SK-N-SH (cell line): Measurements from ENCODE around the gene PHF1. TPM values are rescaled to one million over a fixed set of nuclear protein-coding genes. Genes with fewer than 3 reads are reported as not detected.

Source experiments
- CTCF ChIA-PET: fragments of 300-600, 350-600 bp; formaldehyde crosslinking; extraction: SDS; loops from one replicate; lab custom pipeline; 2021; lab: Yijun Ruan, JAX
- POLR2A ChIA-PET: fragments of 350-600 bp; sonication (Branson Sonifier 250); formaldehyde crosslinking; extraction: SDS; loops from one replicate; lab custom pipeline; 2020; ENCODE audit warnings: antibody characterized with exemption, inconsistent platforms; lab: Yijun Ruan, JAX
- DNase-seq: peaks from one replicate; pipeline ENCODE4 v3.0.0; 2012
- H2AFZ ChIP-seq: fragments of 200-600 bp; sonication (generic); 2 replicates; pipeline ENCODE4 v1.8.1; 2016; ENCODE audit warnings: antibody characterized with exemption, mild to moderate bottlenecking, low read depth
- H3F3A ChIP-seq: fragments of 200-600 bp; sonication (generic); replicated peaks from 2 replicates; pipeline ENCODE3; 2016; ENCODE audit warnings: antibody characterized with exemption, mild to moderate bottlenecking; ENCODE audit not compliant: insufficient read depth
- H3K27ac ChIP-seq, 2 experiments: fragments of 200-500 bp in 1 of 2; fragments of 200-600 bp in 1 of 2; sonication (Bioruptor generic) in 1 of 2; sonication (generic), shearing (Covaris generic) in 1 of 2; 2 replicates each; pipeline versions ENCODE4 v1.5.1 to v1.6.1; 2014 to 2016; ENCODE audit warnings: low read depth in 2 of 2, inconsistent platforms in 1 of 2, low read length in 1 of 2, mild to moderate bottlenecking in 1 of 2, mixed read lengths in 1 of 2
- H3K27me3 ChIP-seq: fragments of 200-600 bp; sonication (generic), shearing (Covaris generic); 2 replicates; pipeline ENCODE4 v1.6.1; 2016; ENCODE audit warnings: mixed run types; ENCODE audit not compliant: insufficient read depth
- H3K36me3 ChIP-seq, 2 experiments: fragments of 200-500 bp in 1 of 2; fragments of 200-600 bp in 1 of 2; sonication (Bioruptor generic) in 1 of 2; sonication (generic) in 1 of 2; replicated peaks in 1 of 2; 2 replicates each; pipeline versions ENCODE3 to v1.5.1; 2014 to 2016; ENCODE audit warnings: low read length in 1 of 2, mild to moderate bottlenecking in 1 of 2; ENCODE audit not compliant: insufficient read depth in 2 of 2, control insufficient read depth in 1 of 2
- H3K4me1 ChIP-seq, 2 experiments: fragments of 200-500 bp in 1 of 2; fragments of 200-600 bp in 1 of 2; sonication (Bioruptor generic) in 1 of 2; sonication (generic), shearing (Covaris generic) in 1 of 2; 2 replicates each; pipeline versions ENCODE4 v1.5.1 to v1.6.1; 2014 to 2016; ENCODE audit warnings: low read depth in 1 of 2, low read length in 1 of 2, mixed run types in 1 of 2; ENCODE audit not compliant: insufficient read depth in 2 of 2, control insufficient read depth in 1 of 2
- H3K4me2 ChIP-seq: fragments of 200-600 bp; sonication (generic), shearing (Covaris generic); 2 replicates; pipeline ENCODE4 v1.6.1; 2017; ENCODE audit warnings: mixed run types
- H3K4me3 ChIP-seq, 2 experiments: fragments of 200-500 bp in 1 of 2; fragments of 200-600 bp in 1 of 2; sonication (Bioruptor generic) in 1 of 2; sonication (generic), shearing (Covaris generic) in 1 of 2; 2 replicates each; pipeline versions ENCODE4 v1.5.1 to v1.8.1; 2014 to 2016; ENCODE audit warnings: low read depth in 2 of 2, inconsistent platforms in 1 of 2, low read length in 1 of 2, mild to moderate bottlenecking in 1 of 2, mixed read lengths in 1 of 2, moderate library complexity in 1 of 2
- H3K79me2 ChIP-seq: fragments of 200-600 bp; sonication (generic); 2 replicates; pipeline ENCODE4 v1.8.1; 2017; ENCODE audit warnings: mild to moderate bottlenecking; ENCODE audit not compliant: insufficient read depth
- H3K9ac ChIP-seq: fragments of 200-600 bp; sonication (generic); 2 replicates; pipeline ENCODE4 v1.6.1; 2017; ENCODE audit warnings: mixed run types
- H3K9me2 ChIP-seq: fragments of 200-600 bp; sonication (generic); 2 replicates; pipeline ENCODE4 v1.6.1; 2017; ENCODE audit warnings: mixed run types
- H3K9me3 ChIP-seq: fragments of 200-600 bp; sonication (generic); 2 replicates; pipeline ENCODE4 v1.6.1; 2017; ENCODE audit warnings: mixed run types, mild to moderate bottlenecking, moderate library complexity
- H4K20me1 ChIP-seq: fragments of 200-600 bp; sonication (generic); 2 replicates; pipeline ENCODE4 v1.6.1; 2017; ENCODE audit warnings: mild to moderate bottlenecking, mixed run types; ENCODE audit not compliant: insufficient read depth
- EZH2phosphoT487 ChIP-seq: fragments of 200-600 bp; sonication (generic); IDR thresholded peaks from 2 replicates; pipeline ENCODE4 v1.6.1; 2017; ENCODE audit warnings: low read depth, mixed run types, mild to moderate bottlenecking, antibody characterized with exemption, moderate library complexity, borderline replicate concordance
- FOSL2 ChIP-seq: IDR thresholded peaks from 2 replicates; pipeline ENCODE4 v1.4.0; 2012; ENCODE audit warnings: low read depth, mild to moderate bottlenecking, moderate library complexity, borderline replicate concordance
- JUND ChIP-seq: IDR thresholded peaks from 2 replicates; pipeline ENCODE4 v1.4.0; 2012
- MXI1 ChIP-seq: IDR thresholded peaks from 2 replicates; pipeline ENCODE4 v1.6.1; 2012; ENCODE audit warnings: mild to moderate bottlenecking, low read depth, low read length, improper control_type of control experiment
- NRF1 ChIP-seq: IDR thresholded peaks from 2 replicates; pipeline ENCODE4 v1.6.1; 2012; ENCODE audit warnings: low read depth, mild to moderate bottlenecking, low read length
- RAD21 ChIP-seq: IDR thresholded peaks from 2 replicates; pipeline ENCODE4 v1.6.1; 2012; ENCODE audit warnings: mild to moderate bottlenecking, low read length
- SIN3A ChIP-seq: IDR thresholded peaks from 2 replicates; pipeline ENCODE4 v1.6.1; 2012; ENCODE audit warnings: low read depth, mild to moderate bottlenecking, low read length, moderate library complexity, borderline replicate concordance
- YY1 ChIP-seq: IDR thresholded peaks from 2 replicates; pipeline ENCODE4 v1.4.0; 2012; ENCODE audit warnings: low read depth, mild to moderate bottlenecking
- WGBS: methylation state at CpG from one replicate; pipeline ENCODE4 v1.1.6; 2017; ENCODE audit warnings: low lambda C conversion rate; 5-methylcytosine and 5-hydroxymethylcytosine counted together
- polyA plus RNA-seq, 3 experiments: library from polyadenylated mRNA; depleted of rRNA; stranded (reverse); fragments of >200 nt; gene quantifications; 2 replicates each; pipeline ENCODE4 v1.2.3, GENCODE V29; 2012
- TF ChIP-seq, protein P1 (sequence below): fragments of 150-350 bp; IDR thresholded peaks from 2 replicates; pipeline ENCODE4 v1.6.1; 2017; ENCODE audit warnings: antibody characterized with exemption, low read length, low read depth, borderline replicate concordance
- TF ChIP-seq, protein P2 (sequence below): IDR thresholded peaks from 2 replicates; pipeline ENCODE4 v1.4.0; 2012; ENCODE audit warnings: low read depth
- TF ChIP-seq, protein P3 (sequence below): IDR thresholded peaks from 2 replicates; pipeline ENCODE4 v1.4.0; 2012; ENCODE audit warnings: low read depth, borderline replicate concordance
- TF ChIP-seq, protein P4 (sequence below): IDR thresholded peaks from 2 replicates; pipeline ENCODE4; 2012

PHF1 gene
- polyA plus RNA-seq, 1 of the 3 experiments (the other 2 are of a cell fraction) = 48.7 TPM

DNA sequence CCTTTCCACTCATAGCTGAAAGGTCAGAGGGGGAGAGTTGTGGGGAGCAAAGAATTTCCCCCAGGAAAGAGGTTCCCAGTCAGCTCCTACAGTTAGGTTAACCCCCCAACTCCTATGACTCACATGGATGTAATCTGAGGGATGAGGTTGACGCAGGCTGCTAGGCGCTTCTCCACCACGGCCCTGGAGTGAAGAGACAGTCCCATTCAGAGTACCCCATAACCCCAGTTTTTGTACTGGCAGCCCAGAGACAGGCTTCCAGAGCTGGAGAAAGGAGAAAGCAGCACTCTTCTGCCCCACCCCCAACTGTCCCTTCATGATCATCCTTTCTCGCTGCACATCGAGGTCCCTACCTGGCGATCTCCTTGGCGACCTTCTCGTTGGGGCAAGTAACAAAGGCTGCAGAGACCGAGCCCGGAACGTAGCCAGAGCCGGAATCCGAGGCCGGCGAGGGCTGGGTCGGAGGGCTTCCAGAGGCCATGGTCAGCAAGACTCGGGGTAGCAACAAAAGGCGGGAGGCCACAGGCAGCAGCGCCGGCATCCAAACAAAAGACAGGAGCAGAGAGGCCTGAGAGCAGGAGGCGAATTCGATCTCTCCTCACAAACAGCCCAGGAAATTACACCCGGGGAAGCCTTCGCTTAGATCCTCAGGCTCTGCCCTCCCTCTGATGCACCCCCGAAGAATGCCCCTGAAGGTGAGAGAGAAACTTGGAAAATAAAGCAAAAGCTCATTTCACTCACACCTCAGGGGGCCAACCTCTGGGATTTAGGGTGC is 6.5 kb downstream of the PHF1 start:
- no peak for DNase-seq
- WGBS = 1% methylated on average over 25 of the region's 25 CpGs
- Histone ChIP-seq H3K27me3 (no peaks in the 10 kb centered on the region), H3K4me2 (peak overlapping the region; percentile 94), H3F3A (peaks cover 18% of the 10 kb centered on the region), H3K9ac (peak overlapping the region; percentile 87), H3K36me3 (peaks cover 18 to 42% of the 10 kb centered on the region in 2 experiments), H3K27ac (peak overlapping the region; percentile 90 to 91), H3K9me2 (no peaks in the 10 kb centered on the region), H3K4me3 (peak overlapping the region; percentile 68 to 87), H3K9me3 (no peaks in the 10 kb centered on the region), H3K79me2 (peaks cover 53% of the 10 kb centered on the region), H3K4me1 (peaks cover 22 to 46% of the 10 kb centered on the region in 2 experiments), H4K20me1 (0 out of 2 replicates have a peak, but pooled peaks cover 5% of the 10 kb centered on the region), H2AFZ (peak overlapping the region; percentile 61; the same call in 1 of the 2 replicates)
- TF ChIP-seq, protein P1, sequence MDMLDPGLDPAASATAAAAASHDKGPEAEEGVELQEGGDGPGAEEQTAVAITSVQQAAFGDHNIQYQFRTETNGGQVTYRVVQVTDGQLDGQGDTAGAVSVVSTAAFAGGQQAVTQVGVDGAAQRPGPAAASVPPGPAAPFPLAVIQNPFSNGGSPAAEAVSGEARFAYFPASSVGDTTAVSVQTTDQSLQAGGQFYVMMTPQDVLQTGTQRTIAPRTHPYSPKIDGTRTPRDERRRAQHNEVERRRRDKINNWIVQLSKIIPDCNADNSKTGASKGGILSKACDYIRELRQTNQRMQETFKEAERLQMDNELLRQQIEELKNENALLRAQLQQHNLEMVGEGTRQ = no peak
- TF ChIP-seq NRF1 (no peak), SIN3A (peak; percentile 86; the same call in 1 of the 2 replicates), YY1 (no peak), JUND (peak; percentile 64; the same call in 1 of the 2 replicates), EZH2phosphoT487 (no peak), FOSL2 (peak; percentile 86; the same call in 1 of the 2 replicates), RAD21 (no peak), MXI1 (no peak)
- TF ChIP-seq, protein P2, sequence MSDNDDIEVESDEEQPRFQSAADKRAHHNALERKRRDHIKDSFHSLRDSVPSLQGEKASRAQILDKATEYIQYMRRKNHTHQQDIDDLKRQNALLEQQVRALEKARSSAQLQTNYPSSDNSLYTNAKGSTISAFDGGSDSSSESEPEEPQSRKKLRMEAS = no peak
- TF ChIP-seq, protein P3, sequence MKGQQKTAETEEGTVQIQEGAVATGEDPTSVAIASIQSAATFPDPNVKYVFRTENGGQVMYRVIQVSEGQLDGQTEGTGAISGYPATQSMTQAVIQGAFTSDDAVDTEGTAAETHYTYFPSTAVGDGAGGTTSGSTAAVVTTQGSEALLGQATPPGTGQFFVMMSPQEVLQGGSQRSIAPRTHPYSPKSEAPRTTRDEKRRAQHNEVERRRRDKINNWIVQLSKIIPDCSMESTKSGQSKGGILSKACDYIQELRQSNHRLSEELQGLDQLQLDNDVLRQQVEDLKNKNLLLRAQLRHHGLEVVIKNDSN = no peak
- TF ChIP-seq, protein P4, sequence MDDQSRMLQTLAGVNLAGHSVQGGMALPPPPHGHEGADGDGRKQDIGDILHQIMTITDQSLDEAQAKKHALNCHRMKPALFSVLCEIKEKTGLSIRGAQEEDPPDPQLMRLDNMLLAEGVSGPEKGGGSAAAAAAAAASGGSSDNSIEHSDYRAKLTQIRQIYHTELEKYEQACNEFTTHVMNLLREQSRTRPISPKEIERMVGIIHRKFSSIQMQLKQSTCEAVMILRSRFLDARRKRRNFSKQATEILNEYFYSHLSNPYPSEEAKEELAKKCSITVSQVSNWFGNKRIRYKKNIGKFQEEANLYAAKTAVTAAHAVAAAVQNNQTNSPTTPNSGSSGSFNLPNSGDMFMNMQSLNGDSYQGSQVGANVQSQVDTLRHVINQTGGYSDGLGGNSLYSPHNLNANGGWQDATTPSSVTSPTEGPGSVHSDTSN = 0 out of 2 replicates have a peak, but pooled peaks have one; percentile 2
- CTCF ChIA-PET = interaction anchor here (0.7 to 2.4 kb wide), 5 partner anchors 9 to 27 kb away, joined by 4 to 12 read pairs (median 6); no protein-coding TSS in a partner anchor
- POLR2A ChIA-PET = interaction anchor here (0.6 to 2.0 kb wide), 3 partner anchors 37 to 1519 kb away, joined by 3 to 8 read pairs (median 3); partner anchors contain the start of genes RPS18, VPS52 and ZBTB9
